ENCODE measurements around the gene AOAH.

Gene AOAH

DNA sequence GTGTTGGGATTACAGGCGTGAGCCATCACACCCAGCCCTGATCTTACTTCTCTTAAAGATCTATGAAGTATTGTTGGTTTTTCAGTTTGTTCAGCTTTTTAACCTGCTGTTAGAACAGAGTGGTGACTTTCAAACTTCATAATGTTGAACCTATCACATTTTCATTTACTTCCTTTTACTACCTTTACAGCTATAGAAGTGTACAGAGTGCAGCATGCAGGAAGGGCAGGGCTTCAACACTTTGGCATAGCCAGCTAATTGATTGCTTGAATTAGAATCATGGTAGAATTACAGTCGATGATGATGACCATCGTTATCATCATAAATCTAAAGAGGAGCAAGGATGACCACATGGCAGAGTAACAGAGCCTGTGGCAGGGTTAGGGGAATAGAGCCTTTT, 55.5 kb downstream of the AOAH start:
- DNase-seq = no peak
- no peaks in the 10 kb centered on the region for H3K9me3 ChIP-seq (replicated peaks; ENCODE audit: insufficient read depth, low read length)
- no peaks in the 10 kb centered on the region for H4K20me1 ChIP-seq (ENCODE audit: insufficient read depth, low read length)
- no peak overlapping the region for H3K27ac ChIP-seq (ENCODE audit: low read length)
- no peaks in the 10 kb centered on the region for H3K79me2 ChIP-seq (ENCODE audit: low read length)
- TF ChIP-seq EZH2 (optimal IDR thresholded peaks at IDR 0.05; ENCODE audit: low read depth, low read length) (no peak), EZH2phosphoT487 (IDR thresholded peaks at IDR 0.05; ENCODE audit: low read length) (no peak)
- TF ChIP-seq, protein P1, sequence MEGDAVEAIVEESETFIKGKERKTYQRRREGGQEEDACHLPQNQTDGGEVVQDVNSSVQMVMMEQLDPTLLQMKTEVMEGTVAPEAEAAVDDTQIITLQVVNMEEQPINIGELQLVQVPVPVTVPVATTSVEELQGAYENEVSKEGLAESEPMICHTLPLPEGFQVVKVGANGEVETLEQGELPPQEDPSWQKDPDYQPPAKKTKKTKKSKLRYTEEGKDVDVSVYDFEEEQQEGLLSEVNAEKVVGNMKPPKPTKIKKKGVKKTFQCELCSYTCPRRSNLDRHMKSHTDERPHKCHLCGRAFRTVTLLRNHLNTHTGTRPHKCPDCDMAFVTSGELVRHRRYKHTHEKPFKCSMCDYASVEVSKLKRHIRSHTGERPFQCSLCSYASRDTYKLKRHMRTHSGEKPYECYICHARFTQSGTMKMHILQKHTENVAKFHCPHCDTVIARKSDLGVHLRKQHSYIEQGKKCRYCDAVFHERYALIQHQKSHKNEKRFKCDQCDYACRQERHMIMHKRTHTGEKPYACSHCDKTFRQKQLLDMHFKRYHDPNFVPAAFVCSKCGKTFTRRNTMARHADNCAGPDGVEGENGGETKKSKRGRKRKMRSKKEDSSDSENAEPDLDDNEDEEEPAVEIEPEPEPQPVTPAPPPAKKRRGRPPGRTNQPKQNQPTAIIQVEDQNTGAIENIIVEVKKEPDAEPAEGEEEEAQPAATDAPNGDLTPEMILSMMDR (IDR thresholded peaks at IDR 0.05; ENCODE audit: low read length) = no peak
- H3K36me3 ChIP-seq (replicated peaks; ENCODE audit: insufficient read depth, low read length) = no peaks in the 10 kb centered on the region
- H3K4me2 ChIP-seq (ENCODE audit: low read depth, low read length) = no peak overlapping the region
- no peaks in the 10 kb centered on the region for H3K27me3 ChIP-seq (replicated peaks; ENCODE audit: insufficient read depth, low read length)
- no peak overlapping the region for H2AFZ ChIP-seq (ENCODE audit: low read length)
- H3K9ac ChIP-seq (ENCODE audit: low read length) = no peak overlapping the region
- no peaks in the 10 kb centered on the region for H3K9me2 ChIP-seq (replicated peaks; ENCODE audit: insufficient read depth, low read length)
- no peaks in the 10 kb centered on the region for H3F3A ChIP-seq (ENCODE audit: insufficient read depth, low read length)
- H3K4me3 ChIP-seq (ENCODE audit: low read length) = no peak overlapping the region
- no peaks in the 10 kb centered on the region for H3K4me1 ChIP-seq (ENCODE audit: low read length)

DNA sequence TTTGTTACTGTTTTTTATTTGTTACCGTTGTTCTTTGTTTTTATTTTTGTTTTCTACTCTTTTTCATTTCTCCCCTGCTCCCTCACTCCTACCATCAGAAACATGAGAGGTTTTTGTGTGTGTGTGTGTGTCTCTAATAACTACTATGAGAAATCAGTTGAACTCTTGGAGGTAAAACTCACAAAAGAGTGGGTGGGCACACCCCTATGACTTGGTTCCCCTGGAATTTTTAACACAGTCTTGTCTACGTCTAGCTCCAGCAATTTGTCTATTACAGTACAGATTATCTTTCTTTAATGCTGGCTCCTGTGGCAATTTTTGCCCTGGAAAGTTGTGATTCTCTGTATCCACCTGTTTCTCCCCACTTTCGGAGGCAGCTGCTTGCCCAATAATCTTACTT, 56.2 kb downstream of the AOAH start:
- Histone ChIP-seq H3K9me2 (replicated peaks; ENCODE audit: insufficient read depth, low read length) (no peaks in the 10 kb centered on the region), H3K4me2 (ENCODE audit: low read depth, low read length) (no peak overlapping the region), H3K9ac (ENCODE audit: low read length) (no peak overlapping the region), H3K4me3 (ENCODE audit: low read length) (no peak overlapping the region), H3K79me2 (ENCODE audit: low read length) (no peaks in the 10 kb centered on the region), H3K36me3 (replicated peaks; ENCODE audit: insufficient read depth, low read length) (no peaks in the 10 kb centered on the region), H2AFZ (ENCODE audit: low read length) (no peak overlapping the region), H4K20me1 (ENCODE audit: insufficient read depth, low read length) (no peaks in the 10 kb centered on the region), H3K4me1 (ENCODE audit: low read length) (no peaks in the 10 kb centered on the region), H3F3A (ENCODE audit: insufficient read depth, low read length) (no peaks in the 10 kb centered on the region), H3K27ac (ENCODE audit: low read length) (no peak overlapping the region), H3K27me3 (replicated peaks; ENCODE audit: insufficient read depth, low read length) (no peaks in the 10 kb centered on the region), H3K9me3 (replicated peaks; ENCODE audit: insufficient read depth, low read length) (no peaks in the 10 kb centered on the region)
- no peak for DNase-seq
- TF ChIP-seq, protein P1 (IDR thresholded peaks at IDR 0.05; ENCODE audit: low read length) = no peak
- TF ChIP-seq EZH2 (optimal IDR thresholded peaks at IDR 0.05; ENCODE audit: low read depth, low read length) = no peak
- no peak for TF ChIP-seq EZH2phosphoT487 (IDR thresholded peaks at IDR 0.05; ENCODE audit: low read length)

DNA sequence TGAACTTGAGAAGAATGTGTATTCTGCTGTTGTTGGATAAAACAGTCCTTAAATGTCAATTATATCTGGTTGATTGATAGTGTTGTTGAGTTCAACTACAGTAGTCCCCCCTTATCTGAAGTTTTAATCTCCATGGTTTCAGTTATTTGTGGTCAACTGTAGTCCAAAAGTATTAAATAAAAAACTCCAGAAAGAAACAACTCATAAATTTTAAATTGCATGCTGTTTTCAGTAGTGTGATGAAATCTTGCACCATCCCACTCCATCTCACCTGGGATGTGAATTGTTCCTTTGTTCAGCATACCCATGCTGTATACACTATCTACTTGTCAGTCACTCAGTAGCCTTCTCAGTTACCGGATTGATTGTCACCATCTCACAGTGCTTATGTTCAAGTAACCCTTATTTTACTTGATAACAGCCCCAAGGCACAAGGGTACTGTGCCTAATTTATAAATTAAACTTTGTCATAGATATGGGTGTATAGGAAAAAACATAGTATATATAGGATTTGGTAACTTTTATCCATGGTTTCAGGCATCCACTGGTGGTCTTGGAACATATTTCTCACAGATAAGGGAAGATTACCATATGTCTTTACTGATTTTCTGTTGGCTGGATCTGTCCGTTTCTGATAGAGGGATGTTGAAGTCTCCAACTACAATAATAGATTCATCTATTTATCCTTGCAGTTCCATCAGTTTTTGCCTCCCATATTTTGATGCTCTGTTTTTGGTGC, 57.1 kb downstream of the AOAH start:
- Histone ChIP-seq H3K4me1 (ENCODE audit: low read length) (no peaks in the 10 kb centered on the region), H3K4me3 (ENCODE audit: low read length) (no peak overlapping the region), H3K27me3 (replicated peaks; ENCODE audit: insufficient read depth, low read length) (no peaks in the 10 kb centered on the region), H3K79me2 (ENCODE audit: low read length) (no peaks in the 10 kb centered on the region), H4K20me1 (ENCODE audit: insufficient read depth, low read length) (no peaks in the 10 kb centered on the region), H3K4me2 (ENCODE audit: low read depth, low read length) (no peak overlapping the region), H3K27ac (ENCODE audit: low read length) (no peak overlapping the region), H3K9ac (ENCODE audit: low read length) (no peak overlapping the region), H3K9me3 (replicated peaks; ENCODE audit: insufficient read depth, low read length) (no peaks in the 10 kb centered on the region), H3F3A (ENCODE audit: insufficient read depth, low read length) (no peaks in the 10 kb centered on the region), H3K9me2 (replicated peaks; ENCODE audit: insufficient read depth, low read length) (no peaks in the 10 kb centered on the region), H2AFZ (ENCODE audit: low read length) (no peak overlapping the region), H3K36me3 (replicated peaks; ENCODE audit: insufficient read depth, low read length) (no peaks in the 10 kb centered on the region)
- TF ChIP-seq, protein P1 (IDR thresholded peaks at IDR 0.05; ENCODE audit: low read length) = no peak
- TF ChIP-seq EZH2phosphoT487 (IDR thresholded peaks at IDR 0.05; ENCODE audit: low read length) (no peak), EZH2 (optimal IDR thresholded peaks at IDR 0.05; ENCODE audit: low read depth, low read length) (no peak)
- no peak for DNase-seq
